Hepatocyte (in vitro differentiated cells): ENCODE measurements around the gene GDA. TPM values are rescaled to one million over a fixed set of nuclear protein-coding genes. Genes with fewer than 3 reads are reported as not detected.

Experiments
- DNase-seq: peaks from one replicate; pipeline ENCODE4 v3.0.0-alpha.2; 2016; ENCODE audit warnings: low spot score
- H2AFZ ChIP-seq: fragments of 200-600 bp; sonication (generic); 2 replicates; pipeline ENCODE4 v1.6.0; 2016; ENCODE audit warnings: antibody characterized with exemption, mild to moderate bottlenecking
- H3K27ac ChIP-seq: fragments of 200-600 bp; sonication (generic); 2 replicates; pipeline ENCODE4 v1.5.1; 2016; ENCODE audit warnings: mild to moderate bottlenecking
- H3K27me3 ChIP-seq: fragments of 200-600 bp; sonication (generic); 2 replicates; pipeline ENCODE4 v1.6.1; 2016
- H3K36me3 ChIP-seq: fragments of 200-600 bp; sonication (generic); replicated peaks from 2 replicates; pipeline ENCODE4 v1.5.1; 2016; ENCODE audit warnings: low read depth; ENCODE audit not compliant: insufficient read depth
- H3K4me1 ChIP-seq: fragments of 200-600 bp; sonication (generic); 2 replicates; pipeline ENCODE4 v1.5.1; 2016; ENCODE audit warnings: mild to moderate bottlenecking, moderate library complexity; ENCODE audit not compliant: insufficient read depth
- H3K4me2 ChIP-seq: fragments of 200-600 bp; sonication (generic); 2 replicates; pipeline ENCODE4 v1.6.0; 2016
- H3K4me3 ChIP-seq: fragments of 200-600 bp; sonication (generic); 2 replicates; pipeline ENCODE4 v1.5.1; 2016; ENCODE audit warnings: mild to moderate bottlenecking
- H3K79me2 ChIP-seq: fragments of 200-600 bp; sonication (generic); 2 replicates; pipeline ENCODE4 v1.6.0; 2017; ENCODE audit warnings: mild to moderate bottlenecking
- H3K9me2 ChIP-seq: fragments of 200-600 bp; sonication (generic); replicated peaks from 2 replicates; pipeline ENCODE4 v1.6.0; 2017; ENCODE audit warnings: mild to moderate bottlenecking; ENCODE audit not compliant: insufficient read depth
- H3K9me3 ChIP-seq: fragments of 200-600 bp; sonication (generic); 2 replicates; pipeline ENCODE4 v1.5.1; 2016; ENCODE audit warnings: low read depth, mild to moderate bottlenecking
- H4K20me1 ChIP-seq: fragments of 200-600 bp; sonication (generic); 2 replicates; pipeline ENCODE4 v1.6.0; 2016; ENCODE audit warnings: mild to moderate bottlenecking; ENCODE audit not compliant: insufficient read depth, poor library complexity, severe bottlenecking
- CTCF ChIP-seq: fragments of 200-600 bp; sonication (generic); IDR thresholded peaks from 2 replicates; pipeline ENCODE4 v1.5.1; 2016; ENCODE audit warnings: antibody characterized with exemption, mild to moderate bottlenecking; ENCODE audit not compliant: poor library complexity
- EZH2 ChIP-seq: fragments of 200-600 bp; sonication (generic); IDR thresholded peaks from 2 replicates; pipeline ENCODE4 v1.6.1; 2016; ENCODE audit warnings: antibody characterized with exemption, mild to moderate bottlenecking, borderline replicate concordance
- EZH2phosphoT487 ChIP-seq: fragments of 200-600 bp; sonication (generic); IDR thresholded peaks from one replicate; pipeline ENCODE4 v1.6.1; 2018; ENCODE audit warnings: antibody characterized with exemption, mild to moderate bottlenecking, low read depth, moderate library complexity; ENCODE audit not compliant: unreplicated experiment, severe bottlenecking
- WGBS: methylation state at CpG from one replicate; pipeline ENCODE4 v1.1.6; 2016; ENCODE audit warnings: low lambda C conversion rate; ENCODE audit errors: missing lambda C conversion rate; 5-methylcytosine and 5-hydroxymethylcytosine counted together
- polyA plus RNA-seq: library from polyadenylated mRNA; unstranded; fragments of >200 nt; fragmentation: Nextera tagmentation; extraction: Ambion mirVana; gene quantifications from 2 replicates; pipeline ENCODE4 v1.2.1, GENCODE V29; 2016
- total RNA-seq: library from RNA; depleted of rRNA; stranded (reverse); fragments of >200 nt; gene quantifications from 2 replicates; pipeline ENCODE4 v1.2.3, GENCODE V29; 2014

The GDA gene
- total and polyA plus RNA-seq, 2 experiments from 2014 or later, result 14.4 to 23.6 TPM

- no peaks in the 10 kb centered on the region for H4K20me1 ChIP-seq
- H3K4me3 ChIP-seq, result no peak overlapping the region
- peak overlapping the region; percentile 34 for H3K27ac ChIP-seq
- 95% methylated on average over 3 of the region's 3 CpGs for WGBS
- no peak overlapping the region for H2AFZ ChIP-seq
- H3K4me1 ChIP-seq, result no peaks in the 10 kb centered on the region
- no peak overlapping the region for H3K4me2 ChIP-seq
- no peaks in the 10 kb centered on the region for H3K9me3 ChIP-seq
- TF ChIP-seq EZH2phosphoT487, result no peak
- TF ChIP-seq CTCF, result no peak
- no peak for TF ChIP-seq EZH2
- DNase-seq, result peak; percentile 27
- H3K79me2 ChIP-seq, result no peaks in the 10 kb centered on the region
- H3K27me3 ChIP-seq, result peaks cover 10% of the 10 kb centered on the region
- no peaks in the 10 kb centered on the region for H3K9me2 ChIP-seq
- H3K36me3 ChIP-seq, result no peaks in the 10 kb centered on the region
These were observed 4.3 kb upstream of the GDA start for GRCh38 chr9:72144756-72145492.

GRCh38 chr9:72145733-72146505, 3.3 kb upstream of the GDA start:
- WGBS, result 100% methylated on average over 2 of the region's 2 CpGs
- Histone ChIP-seq H2AFZ (no peak overlapping the region), H3K9me3 (no peaks in the 10 kb centered on the region), H3K4me2 (no peak overlapping the region), H3K36me3 (no peaks in the 10 kb centered on the region), H4K20me1 (no peaks in the 10 kb centered on the region), H3K9me2 (no peaks in the 10 kb centered on the region), H3K27me3 (peaks cover 10% of the 10 kb centered on the region), H3K27ac (no peak overlapping the region), H3K4me1 (no peaks in the 10 kb centered on the region), H3K79me2 (peaks cover 3% of the 10 kb centered on the region), H3K4me3 (no peak overlapping the region)
- no peak for DNase-seq
- TF ChIP-seq EZH2phosphoT487, result no peak
- TF ChIP-seq EZH2, result no peak
- no peak for TF ChIP-seq CTCF

GRCh38 chr9:72147676-72148075, 1.6 kb upstream of the GDA start:
- Histone ChIP-seq H3K4me3 (no peak overlapping the region), H3K27me3 (peaks cover 10% of the 10 kb centered on the region), H3K9me3 (no peaks in the 10 kb centered on the region), H3K4me1 (no peaks in the 10 kb centered on the region), H3K9me2 (no peaks in the 10 kb centered on the region), H3K36me3 (no peaks in the 10 kb centered on the region), H3K27ac (no peak overlapping the region), H3K79me2 (peaks cover 3% of the 10 kb centered on the region), H2AFZ (no peak overlapping the region), H3K4me2 (no peak overlapping the region), H4K20me1 (no peaks in the 10 kb centered on the region)
- 75% methylated on average over 5 of the region's 5 CpGs for WGBS
- no peak for DNase-seq
- TF ChIP-seq CTCF (no peak), EZH2 (no peak), EZH2phosphoT487 (no peak)
